HepG2 (cell line): Measurements from ENCODE around the gene CA4. TPM values are rescaled to one million over a fixed set of nuclear protein-coding genes. Genes with fewer than 3 reads are reported as not detected.

Experiments used
- ATF7-NPFF ChIP-seq: sonication (generic); formaldehyde crosslinking; IDR thresholded peaks from 2 replicates; pipeline ENCODE4 v1.8.1; 2023; ENCODE audit warnings: mild to moderate bottlenecking, low read depth, missing genetic modification reagents, moderate library complexity
- ESRRA ChIP-seq: sonication (generic); formaldehyde crosslinking; IDR thresholded peaks from 2 replicates; pipeline ENCODE4 v1.5.1; 2020; ENCODE audit warnings: mild to moderate bottlenecking, low read depth, missing genetic modification reagents
- ETV6 ChIP-seq: sonication (generic); formaldehyde crosslinking; conservative IDR thresholded peaks from 2 replicates; pipeline ENCODE4 v1.4.0; 2020; ENCODE audit warnings: missing genetic modification reagents
- FOSL2 ChIP-seq: sonication (generic); formaldehyde crosslinking; IDR thresholded peaks from 2 replicates; pipeline ENCODE4 v1.4.0; 2020; ENCODE audit warnings: missing genetic modification reagents
- HOXA3 ChIP-seq: sonication (generic); formaldehyde crosslinking; IDR thresholded peaks from 2 replicates; pipeline ENCODE4 v1.5.0; 2020; ENCODE audit warnings: missing genetic modification reagents
- IRF2 ChIP-seq: IDR thresholded peaks from 2 replicates; pipeline ENCODE4 v1.6.1; 2018; ENCODE audit warnings: missing genetic modification reagents, missing compliant biosample characterization
- KLF15 ChIP-seq: sonication (generic); formaldehyde crosslinking; IDR thresholded peaks from 2 replicates; pipeline ENCODE4 v1.8.1; 2023; ENCODE audit warnings: borderline replicate concordance, mild to moderate bottlenecking, inconsistent platforms, missing genetic modification reagents, mixed read lengths
- NBN ChIP-seq: fragments of 450-650 bp; conservative IDR thresholded peaks from 2 replicates; pipeline ENCODE4 v1.6.1; 2017
- NKX3-1 ChIP-seq: sonication (generic); formaldehyde crosslinking; IDR thresholded peaks from 2 replicates; pipeline ENCODE4 v1.5.0; 2020; ENCODE audit warnings: missing genetic modification reagents
- NR2C2 ChIP-seq: sonication (generic); formaldehyde crosslinking; IDR thresholded peaks from 2 replicates; pipeline ENCODE4 v1.4.0; 2020; ENCODE audit warnings: missing genetic modification reagents, mild to moderate bottlenecking, moderate library complexity, borderline replicate concordance
- SP140L ChIP-seq: sonication (generic); formaldehyde crosslinking; IDR thresholded peaks from 2 replicates; pipeline ENCODE4 v1.4.0; 2020; ENCODE audit warnings: missing genetic modification reagents, borderline replicate concordance
- SRSF4 ChIP-seq: fragments of 200-400 bp; formaldehyde crosslinking; IDR thresholded peaks from one replicate; pipeline ENCODE4 v1.6.1; 2018; ENCODE audit warnings: mild to moderate bottlenecking, low read depth, low read length, moderate library complexity; ENCODE audit not compliant: poor library complexity, severe bottlenecking
- STAG1 ChIP-seq: sonication (generic); formaldehyde crosslinking; IDR thresholded peaks from 2 replicates; pipeline ENCODE4 v1.4.0; 2020; ENCODE audit warnings: missing genetic modification reagents
- TBP ChIP-seq: sonication (generic); formaldehyde crosslinking; IDR thresholded peaks from 2 replicates; pipeline ENCODE4 v1.5.0; 2020; ENCODE audit warnings: missing genetic modification reagents
- TCF7L2 ChIP-seq: IDR thresholded peaks from 2 replicates; pipeline ENCODE4 v1.6.1; 2011; ENCODE audit warnings: mild to moderate bottlenecking, low read depth, low read length, moderate library complexity
- ZBTB2 ChIP-seq: sonication (generic); formaldehyde crosslinking; IDR thresholded peaks from 2 replicates; pipeline ENCODE4 v1.8.0; 2022; ENCODE audit warnings: low read depth, missing genetic modification reagents
- ZMYM3 ChIP-seq: sonication (generic); formaldehyde crosslinking; IDR thresholded peaks from 2 replicates; pipeline ENCODE4 v1.5.1; 2020; ENCODE audit warnings: mild to moderate bottlenecking, missing genetic modification reagents
- ZNF180 ChIP-seq: sonication (generic); formaldehyde crosslinking; IDR thresholded peaks from 2 replicates; pipeline ENCODE4 v1.4.0; 2020; ENCODE audit warnings: low read depth, missing genetic modification reagents, borderline replicate concordance
- ZNF234 ChIP-seq: sonication (generic); formaldehyde crosslinking; conservative IDR thresholded peaks from 2 replicates; pipeline ENCODE4 v1.5.1; 2020; ENCODE audit warnings: mild to moderate bottlenecking, missing genetic modification reagents
- ZNF484 ChIP-seq: sonication (generic); formaldehyde crosslinking; IDR thresholded peaks from 2 replicates; pipeline ENCODE4 v1.5.1; 2020; ENCODE audit warnings: mild to moderate bottlenecking, low read depth, missing genetic modification reagents, borderline replicate concordance
- ZNF543 ChIP-seq: sonication (generic); formaldehyde crosslinking; IDR thresholded peaks from 2 replicates; pipeline ENCODE4 v1.4.0; 2020; ENCODE audit warnings: mild to moderate bottlenecking, missing genetic modification reagents
- ZNF563 ChIP-seq: sonication (generic); formaldehyde crosslinking; IDR thresholded peaks from 2 replicates; pipeline ENCODE4 v1.8.0; 2022; ENCODE audit warnings: mild to moderate bottlenecking, moderate library complexity, missing genetic modification reagents
- ZNF749 ChIP-seq: sonication (generic); formaldehyde crosslinking; IDR thresholded peaks from 2 replicates; pipeline ENCODE4 v1.8.0; 2022; ENCODE audit warnings: mild to moderate bottlenecking, missing genetic modification reagents, moderate library complexity, borderline replicate concordance
- ZSCAN9 ChIP-seq: IDR thresholded peaks from 2 replicates; pipeline ENCODE4 v1.6.1; 2016; ENCODE audit warnings: borderline replicate concordance
- polyA plus RNA-seq, 8 experiments: library from polyadenylated mRNA; depleted of rRNA in 3 of 8; stranded (reverse) in 7 of 8; unstranded in 1 of 8; fragments of >200 nt; fragmentation: Illumina TruSeq in 4 of 8; extraction: Trizol in 4 of 8; gene quantifications; 2 replicates each; pipeline versions ENCODE4 v1.2.1 to v1.2.3, GENCODE V29; 2011 to 2016; ENCODE audit warnings: low read depth in 4 of 8, missing spikeins in 1 of 8, mixed read lengths in 1 of 8; ENCODE audit not compliant: insufficient read depth in 1 of 8
- total RNA-seq, 5 experiments: library from RNA; depleted of rRNA; stranded (reverse); fragments of >200 nt; fragmentation: Illumina TruSeq; extraction: Trizol; gene quantifications; 2 replicates each; pipeline ENCODE4 v1.2.3, GENCODE V29; 2016; ENCODE audit warnings: low read depth in 1 of 5
- TF ChIP-seq, protein P1 (sequence below): sonication (generic); formaldehyde crosslinking; IDR thresholded peaks from 2 replicates; pipeline ENCODE4 v1.4.0; 2020; ENCODE audit warnings: missing genetic modification reagents; ENCODE audit errors: not compliant biosample characterization
- TF ChIP-seq, protein P2 (sequence below): IDR thresholded peaks from 2 replicates; pipeline ENCODE4 v1.6.1; 2016; ENCODE audit warnings: low read depth, control low read depth

Gene CA4
- total and polyA plus RNA-seq, 2 of the 13 experiments (the other 11 are each of a cell fraction or from before 2014, with no cell fraction given) = not detected

- TF ChIP-seq SRSF4 (no peak), ZNF749 (CRISPR knock-in tag) (no peak), ATF7-NPFF (peak; percentile 74), ZNF234 (no peak), HOXA3 (peak; percentile 91), NBN (no peak), ESRRA (CRISPR knock-in tag) (no peak), ZMYM3 (CRISPR knock-in tag) (peak; percentile 34; the same call in 1 of the 2 replicates), ZNF484 (CRISPR knock-in tag) (0 out of 2 replicates have a peak, but pooled peaks have one; percentile 36), ZNF180 (CRISPR knock-in tag) (peak; percentile 92; the same call in 1 of the 2 replicates), FOSL2 (peak; percentile 47; the same call in 1 of the 2 replicates), NR2C2 (CRISPR knock-in tag) (no peak), KLF15 (CRISPR knock-in tag) (peak; percentile 81; the same call in 1 of the 2 replicates), ETV6 (CRISPR knock-in tag) (no peak; the same call in 1 of the 2 replicates), ZSCAN9 (CRISPR knock-in tag) (peak; percentile 58; the same call in 1 of the 2 replicates), IRF2 (CRISPR knock-in tag) (peak; percentile 79), ZBTB2 (CRISPR knock-in tag) (no peak; the same call in 1 of the 2 replicates), SP140L (CRISPR knock-in tag) (peak; percentile 63; the same call in 1 of the 2 replicates), ZNF543 (CRISPR knock-in tag) (peak; percentile 73; the same call in 1 of the 2 replicates), STAG1 (CRISPR knock-in tag) (peak; percentile 27; the same call in 1 of the 2 replicates), ZNF563 (CRISPR knock-in tag) (peak; percentile 75; the same call in 1 of the 2 replicates), TCF7L2 (no peak), NKX3-1 (CRISPR knock-in tag) (peak; percentile 99), TBP (CRISPR knock-in tag) (peak; percentile 52; the same call in 1 of the 2 replicates)
- TF ChIP-seq, protein P1, sequence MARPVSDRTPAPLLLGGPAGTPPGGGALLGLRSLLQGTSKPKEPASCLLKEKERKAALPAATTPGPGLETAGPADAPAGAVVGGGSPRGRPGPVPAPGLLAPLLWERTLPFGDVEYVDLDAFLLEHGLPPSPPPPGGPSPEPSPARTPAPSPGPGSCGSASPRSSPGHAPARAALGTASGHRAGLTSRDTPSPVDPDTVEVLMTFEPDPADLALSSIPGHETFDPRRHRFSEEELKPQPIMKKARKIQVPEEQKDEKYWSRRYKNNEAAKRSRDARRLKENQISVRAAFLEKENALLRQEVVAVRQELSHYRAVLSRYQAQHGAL (CRISPR knock-in tag) = peak; percentile 92
- TF ChIP-seq, protein P2, sequence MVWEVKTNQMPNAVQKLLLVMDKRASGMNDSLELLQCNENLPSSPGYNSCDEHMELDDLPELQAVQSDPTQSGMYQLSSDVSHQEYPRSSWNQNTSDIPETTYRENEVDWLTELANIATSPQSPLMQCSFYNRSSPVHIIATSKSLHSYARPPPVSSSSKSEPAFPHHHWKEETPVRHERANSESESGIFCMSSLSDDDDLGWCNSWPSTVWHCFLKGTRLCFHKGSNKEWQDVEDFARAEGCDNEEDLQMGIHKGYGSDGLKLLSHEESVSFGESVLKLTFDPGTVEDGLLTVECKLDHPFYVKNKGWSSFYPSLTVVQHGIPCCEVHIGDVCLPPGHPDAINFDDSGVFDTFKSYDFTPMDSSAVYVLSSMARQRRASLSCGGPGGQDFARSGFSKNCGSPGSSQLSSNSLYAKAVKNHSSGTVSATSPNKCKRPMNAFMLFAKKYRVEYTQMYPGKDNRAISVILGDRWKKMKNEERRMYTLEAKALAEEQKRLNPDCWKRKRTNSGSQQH (CRISPR knock-in tag) = no peak
Measured at GRCh38 chr17:60135151-60135950, 14.4 kb upstream of the CA4 start (continued).
